GM21423 (cell line): ENCODE results near the gene ERBB4.
"Not testable (repeated sequence)": the region's sequence is repeated elsewhere in the genome, so short reads cannot be mapped to it uniquely, and the experiment has no call there.

Experiments used
- ATAC-seq: cut with Tn5 transposase; IDR thresholded peaks from one replicate; pipeline ENCODE4 v1.9.1; 2021; ENCODE audit warnings: mild to moderate bottlenecking, moderate library complexity; ENCODE audit not compliant: unreplicated experiment

ERBB4 gene

DNA sequence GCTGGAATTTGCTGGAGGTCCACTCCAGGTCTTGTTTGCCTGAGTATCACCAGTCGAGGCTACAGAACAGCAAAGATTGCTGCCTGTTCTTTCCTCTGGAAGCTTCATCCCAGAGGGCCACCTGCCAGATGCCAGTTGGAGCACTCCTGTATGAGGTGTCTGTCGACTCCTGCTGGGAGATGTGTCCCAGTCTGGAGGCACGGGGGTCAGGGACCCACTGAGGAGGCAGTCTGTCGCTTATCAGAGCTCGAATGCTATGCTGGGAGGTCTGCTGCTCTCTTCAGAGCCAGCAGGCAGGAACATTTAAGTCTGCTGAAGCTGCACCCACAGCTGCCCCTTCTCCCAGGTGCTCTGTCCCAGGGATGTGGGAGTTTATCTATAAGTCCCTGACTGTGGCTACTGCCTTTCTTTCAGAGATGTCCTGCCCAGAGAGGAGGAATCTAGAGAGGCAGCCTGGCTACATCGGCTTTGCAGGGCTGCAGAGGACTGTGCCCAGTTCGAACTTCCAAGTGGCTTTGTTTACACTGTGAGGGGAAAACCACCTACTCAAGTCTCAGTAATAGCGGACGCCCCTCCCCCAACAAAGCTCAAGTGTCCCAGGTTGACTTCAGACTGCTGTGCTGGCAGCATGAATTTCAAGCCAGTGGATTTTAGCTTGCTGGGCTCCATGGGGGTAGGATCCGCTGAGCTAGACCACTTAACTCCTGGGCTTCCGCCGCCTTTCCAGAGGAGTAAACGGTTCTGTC, 301.1 kb downstream of the ERBB4 start:
- no peak for ATAC-seq

DNA sequence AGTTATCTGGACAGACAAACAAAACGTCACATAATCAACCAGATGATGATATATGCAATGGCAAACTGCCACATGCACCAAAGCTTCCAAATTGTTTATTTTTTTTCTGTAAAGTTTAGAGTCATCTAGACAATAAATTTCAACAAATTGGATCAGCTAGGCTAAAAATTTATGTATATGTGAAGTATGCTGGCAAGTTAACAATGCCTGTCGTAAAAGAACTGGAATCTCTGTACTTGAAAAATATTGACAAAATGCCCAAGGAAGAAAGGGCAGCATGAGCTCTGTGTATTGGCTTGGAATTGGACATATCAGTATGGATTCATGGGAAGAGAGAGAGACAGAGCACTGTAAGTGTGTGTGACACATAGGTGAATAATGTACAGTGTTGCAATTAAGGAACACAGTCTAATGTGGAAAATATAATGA, 309.8 kb downstream of the ERBB4 start:
- no peak for ATAC-seq

DNA sequence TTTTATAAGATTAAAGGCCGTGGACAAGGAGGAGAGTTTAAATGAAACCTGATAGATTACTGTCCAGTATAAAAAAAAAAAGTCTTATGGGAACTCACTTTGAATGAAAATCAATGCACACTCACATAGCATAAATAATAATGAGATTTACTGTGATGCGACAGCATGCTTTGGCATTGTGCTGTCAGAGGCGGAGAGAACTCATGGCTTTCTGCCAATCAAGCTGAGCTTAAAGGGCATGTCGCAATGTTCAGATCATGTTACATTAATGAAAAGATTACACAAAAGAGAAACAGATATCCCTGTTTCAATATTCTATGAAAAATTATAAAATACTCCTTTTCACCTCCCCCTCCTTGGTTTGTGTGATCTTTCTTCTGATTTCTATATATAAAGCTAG, 310.8 kb downstream of the ERBB4 start:
- ATAC-seq, result no peak

DNA sequence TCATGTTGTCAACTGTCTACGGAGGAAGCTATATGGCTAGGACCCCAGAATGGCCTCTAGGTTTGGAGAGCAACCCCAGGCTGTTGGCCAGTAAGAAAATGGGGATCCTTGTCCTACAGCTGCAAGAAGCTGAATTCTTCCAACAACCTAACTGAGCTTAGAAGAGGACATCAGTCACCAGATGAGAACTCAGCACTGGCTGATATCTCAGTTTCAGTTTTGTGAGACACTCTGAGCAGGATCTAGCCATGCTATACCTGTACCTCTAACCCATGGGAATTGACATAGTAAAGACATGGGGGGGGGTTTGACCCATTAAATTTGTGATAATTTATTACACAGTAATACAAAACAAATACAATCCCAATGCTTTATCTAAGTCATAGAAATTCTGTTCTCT, 312.5 kb downstream of the ERBB4 start:
- ATAC-seq, result no peak

DNA sequence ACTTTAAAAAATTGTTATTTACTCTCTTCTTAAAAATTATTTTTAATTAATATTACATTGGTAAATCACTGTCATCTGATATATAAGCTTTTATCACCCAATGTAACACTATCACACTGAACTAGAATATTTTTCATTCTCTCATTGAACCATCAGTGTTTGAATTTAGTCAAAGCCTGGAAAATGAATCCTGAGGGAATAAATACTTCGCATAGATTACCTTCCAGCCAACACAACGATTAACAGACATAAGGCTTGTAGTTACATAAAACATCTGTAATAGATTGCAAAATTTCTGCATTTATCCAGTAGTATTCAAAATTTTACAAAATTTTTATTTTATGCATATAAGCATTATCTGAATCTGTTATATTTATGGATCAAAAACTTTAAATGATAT, 314.9 kb downstream of the ERBB4 start:
- ATAC-seq, result no peak

DNA sequence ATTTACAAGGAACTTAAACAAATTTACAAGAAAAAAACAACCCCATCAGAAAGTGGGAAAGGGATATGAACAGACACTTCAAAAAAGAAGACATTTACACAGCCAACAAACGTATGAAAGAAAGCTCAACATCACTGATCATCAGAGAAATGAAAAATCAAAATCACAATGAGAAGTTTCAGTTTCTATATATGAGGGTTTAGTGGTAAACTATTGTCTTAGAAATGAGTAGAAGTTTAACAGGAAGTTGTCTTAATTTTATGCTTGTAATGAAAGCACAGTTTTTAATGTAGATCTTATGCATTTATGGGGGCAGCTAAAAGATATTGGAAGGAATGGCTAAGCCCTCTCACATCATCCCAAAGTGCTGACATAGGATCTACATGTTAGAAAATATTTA, 325.4 kb downstream of the ERBB4 start:
- ATAC-seq, result no peak

DNA sequence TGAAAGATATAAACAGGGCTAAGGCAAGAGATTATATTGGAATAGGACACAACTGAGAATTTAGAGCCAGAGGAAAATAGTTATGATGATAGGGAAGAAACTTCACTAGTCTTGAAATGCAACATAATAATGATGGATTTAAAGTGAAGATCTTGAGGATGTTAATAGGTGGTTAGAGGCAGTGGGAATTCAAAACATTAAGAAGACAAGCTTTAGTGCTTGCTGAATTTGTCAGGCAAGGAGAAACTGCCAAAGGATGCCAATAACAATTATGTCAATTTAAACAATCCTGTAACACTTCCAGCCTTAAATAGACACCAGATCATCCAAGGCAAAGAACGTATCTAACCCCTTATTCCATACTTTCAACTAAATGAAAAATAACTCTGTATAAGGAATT, 330.1 kb downstream of the ERBB4 start:
- ATAC-seq, result no peak

DNA sequence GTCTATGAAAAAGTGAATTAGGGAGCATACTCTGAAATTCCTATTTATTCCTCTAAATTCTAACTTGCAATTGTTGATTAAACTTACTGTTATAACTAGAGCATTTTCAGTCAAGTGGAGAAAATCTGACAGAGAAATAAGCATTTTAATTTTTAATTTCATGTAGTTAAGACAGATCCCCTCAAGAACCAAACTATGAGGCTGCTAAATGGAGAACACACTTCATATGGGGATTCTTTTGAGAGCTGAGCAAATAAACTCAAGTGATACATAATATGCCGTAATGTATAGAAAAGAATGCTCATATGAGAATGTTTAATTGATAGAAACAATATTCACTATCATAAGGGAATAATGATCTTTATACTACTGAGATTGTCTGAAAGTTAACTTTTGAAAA, 340.8 kb downstream of the ERBB4 start:
- ATAC-seq, result no peak

DNA sequence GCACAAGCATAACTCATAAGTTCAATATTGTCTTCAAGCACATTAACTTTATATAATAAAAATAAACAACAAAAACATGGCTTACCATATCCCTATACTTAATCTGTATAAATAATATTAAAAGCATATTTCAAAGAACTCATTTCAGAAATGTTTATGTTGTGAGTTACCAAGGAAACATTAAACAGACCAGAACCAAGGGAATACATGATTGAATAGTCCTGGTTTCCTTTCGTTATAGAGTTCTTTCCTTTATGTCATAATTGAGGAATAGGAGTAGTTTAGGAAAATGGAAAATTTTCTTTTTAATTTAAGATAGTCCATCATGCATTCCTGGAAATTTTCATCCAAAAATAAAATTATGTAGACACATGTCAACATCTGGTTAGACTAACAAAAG, 343.0 kb downstream of the ERBB4 start:
- no peak for ATAC-seq

DNA sequence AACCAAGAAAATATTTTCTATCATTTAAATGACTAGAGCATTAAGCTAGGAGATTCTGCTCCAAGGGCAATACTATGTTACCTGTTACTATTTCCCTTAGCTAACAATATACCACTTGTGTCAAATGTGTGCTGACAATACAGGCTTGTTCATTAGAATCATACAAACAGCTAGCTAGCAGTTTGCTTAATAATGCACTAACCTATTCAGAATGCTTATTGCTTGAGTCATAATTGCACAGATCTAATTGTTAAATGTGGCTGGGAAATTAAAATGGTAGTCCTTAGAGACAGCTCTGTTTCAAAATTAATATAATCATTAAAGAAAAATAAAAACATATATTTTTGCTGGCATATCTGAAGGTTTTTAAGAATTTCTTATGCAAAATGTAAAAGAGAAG, 344.2 kb downstream of the ERBB4 start:
- no peak for ATAC-seq

DNA sequence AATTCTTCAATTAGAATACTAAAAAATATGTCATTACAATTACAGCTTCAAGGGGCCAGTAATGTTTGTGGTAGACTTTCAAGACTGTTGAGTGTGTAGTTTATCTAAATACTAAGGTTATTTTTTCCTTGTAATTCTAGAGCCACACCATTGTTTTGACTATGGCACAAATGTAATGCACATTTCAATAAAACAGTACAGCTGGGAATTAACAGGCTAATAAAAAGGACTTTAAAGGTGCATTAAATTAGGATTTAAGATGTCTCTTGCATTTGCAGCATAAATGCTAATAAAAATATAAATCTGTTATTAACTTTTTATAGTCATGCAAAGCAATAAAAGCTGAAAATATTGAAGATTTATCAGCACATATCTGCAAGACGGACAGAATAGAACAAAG, 344.8 kb downstream of the ERBB4 start:
- ATAC-seq, result no peak

DNA sequence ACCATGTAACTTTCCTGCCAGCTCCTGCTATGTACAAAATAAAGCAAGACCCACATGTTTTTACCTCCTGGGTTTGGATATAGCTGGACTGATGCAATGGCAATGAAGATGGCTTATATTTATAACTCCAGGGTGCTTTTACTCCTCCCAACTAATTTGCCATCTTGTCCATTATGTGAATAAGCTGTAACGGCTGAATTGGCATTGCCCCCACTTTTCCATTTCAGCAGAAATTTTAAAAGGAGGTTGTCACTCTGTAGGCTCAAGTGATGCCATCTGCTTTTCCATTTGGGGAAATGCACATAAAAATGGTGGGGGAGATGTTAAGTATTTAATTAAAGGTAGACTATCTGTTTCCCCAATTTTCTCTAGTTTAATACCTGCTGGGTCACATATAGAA, 345.5 kb downstream of the ERBB4 start:
- no peak for ATAC-seq

DNA sequence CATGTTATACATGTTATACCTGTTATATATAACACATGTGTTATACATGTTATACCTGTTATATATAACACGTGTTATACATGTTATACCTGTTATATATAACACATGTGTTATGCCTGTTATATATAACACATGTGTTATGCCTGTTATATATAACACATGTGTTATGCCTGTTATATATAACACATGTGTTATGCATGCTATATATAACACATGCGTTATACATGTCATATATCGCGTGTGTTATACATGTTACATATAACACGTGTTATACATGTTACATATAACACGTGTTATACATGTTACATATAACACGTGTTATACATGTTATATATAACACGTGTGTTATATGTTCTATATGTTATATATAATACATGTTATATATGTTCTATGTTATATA, 347.2 kb downstream of the ERBB4 start:
- not testable (repeated sequence) for ATAC-seq

DNA sequence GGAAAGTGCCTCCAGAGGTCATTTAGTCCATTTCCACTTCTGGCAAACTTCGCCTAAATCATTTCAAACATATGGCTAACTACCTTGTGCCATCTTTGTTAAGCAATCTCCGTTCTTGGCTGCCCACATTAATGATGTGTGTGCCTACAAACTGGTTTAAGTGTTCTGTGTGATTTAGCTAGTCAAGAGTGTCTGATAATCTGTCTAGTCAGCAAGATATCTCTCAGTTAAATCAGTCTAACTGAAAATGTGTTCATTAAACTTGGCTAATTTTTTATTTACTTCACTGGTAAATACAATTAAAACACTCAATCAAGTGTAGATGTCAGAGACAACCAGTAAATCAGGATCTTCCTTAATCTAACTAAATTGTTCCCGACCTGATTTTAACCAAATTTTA, 352.4 kb downstream of the ERBB4 start:
- ATAC-seq, result no peak

DNA sequence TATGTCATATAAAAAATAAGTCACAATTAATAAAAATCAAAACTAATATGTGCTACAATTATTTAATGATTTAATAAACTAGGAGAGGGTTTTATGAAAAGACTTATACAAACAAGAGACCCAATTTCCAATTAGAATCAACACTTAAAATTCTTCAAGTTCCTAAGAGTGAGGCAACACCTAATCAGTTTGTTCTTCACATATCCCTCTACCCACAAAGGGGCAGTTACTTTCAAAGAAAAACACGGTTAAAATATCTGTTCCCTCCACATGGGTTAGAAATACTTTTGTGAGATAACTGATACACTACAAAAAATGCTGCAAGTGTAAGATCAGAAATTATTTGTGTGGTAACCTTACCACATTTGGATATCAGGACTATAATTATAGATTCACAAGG, 357.0 kb downstream of the ERBB4 start:
- ATAC-seq, result no peak

DNA sequence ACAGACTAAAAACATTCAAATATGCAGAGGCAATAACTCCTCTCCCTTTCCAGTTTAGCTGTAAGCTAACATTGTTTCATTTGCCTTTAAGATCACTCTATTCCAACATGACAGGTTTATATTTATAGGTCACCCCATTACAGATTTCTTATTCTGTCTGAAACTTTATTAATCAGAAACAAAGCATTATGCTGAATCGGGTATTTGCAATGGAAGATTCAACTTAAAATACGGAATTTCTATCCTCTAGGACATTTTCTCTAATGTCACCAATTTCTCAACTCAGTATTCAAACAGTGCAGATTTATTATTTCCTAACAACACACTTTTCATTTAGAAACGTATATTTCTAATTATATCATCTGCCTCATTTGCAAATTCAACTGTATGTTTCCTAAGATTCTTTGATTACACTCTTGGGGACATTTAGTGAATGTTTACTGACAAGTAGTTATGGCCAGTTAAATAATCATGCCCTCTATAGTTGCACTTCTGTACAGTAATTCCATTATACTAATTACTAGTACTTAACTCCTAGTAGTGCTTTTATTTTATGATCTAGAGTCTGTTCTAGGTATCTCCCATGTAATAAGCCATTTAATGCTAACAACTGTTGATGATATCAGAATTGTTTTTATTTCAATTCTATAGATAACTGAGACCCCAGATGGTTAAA, 358.1 kb downstream of the ERBB4 start:
- no peak for ATAC-seq

DNA sequence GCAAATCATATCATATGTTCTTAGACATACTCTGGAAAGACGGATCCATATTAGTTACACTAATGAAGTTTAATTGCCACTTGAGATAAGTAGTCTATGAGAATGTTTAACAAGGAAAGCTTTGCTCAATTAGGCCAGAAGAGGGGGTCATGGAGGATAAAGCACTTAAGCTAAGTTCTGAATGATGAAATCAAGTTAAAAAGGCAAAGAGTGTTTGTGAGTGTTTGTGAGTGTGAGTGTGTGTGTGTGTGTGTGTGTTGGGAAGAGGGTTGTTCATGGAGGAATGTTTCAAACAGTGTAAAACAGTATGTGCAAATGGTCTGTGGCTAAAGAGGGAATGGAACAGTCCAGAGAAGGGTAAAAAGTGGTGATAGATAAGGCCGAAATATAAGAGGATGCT, 360.9 kb downstream of the ERBB4 start:
- ATAC-seq, result no peak

DNA sequence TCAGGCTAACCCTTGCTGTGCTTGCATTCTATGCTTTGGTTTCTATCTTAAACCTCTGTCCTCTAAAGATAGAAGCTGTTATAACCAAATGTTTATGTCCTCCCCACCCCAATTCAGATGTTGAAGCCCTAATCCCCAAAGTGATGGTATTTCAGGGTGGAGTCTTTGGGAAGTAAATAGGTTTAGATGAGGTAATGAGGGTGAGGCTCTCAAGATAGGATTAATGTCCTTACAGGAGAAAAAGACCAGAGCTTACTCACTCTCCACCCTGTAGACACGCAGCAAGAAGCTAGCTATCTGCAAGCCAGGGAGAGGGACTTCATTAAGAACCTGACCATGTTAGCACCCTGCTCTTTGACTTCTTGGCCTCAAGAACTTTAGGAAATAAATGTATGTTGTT, 362.5 kb downstream of the ERBB4 start:
- no peak for ATAC-seq

DNA sequence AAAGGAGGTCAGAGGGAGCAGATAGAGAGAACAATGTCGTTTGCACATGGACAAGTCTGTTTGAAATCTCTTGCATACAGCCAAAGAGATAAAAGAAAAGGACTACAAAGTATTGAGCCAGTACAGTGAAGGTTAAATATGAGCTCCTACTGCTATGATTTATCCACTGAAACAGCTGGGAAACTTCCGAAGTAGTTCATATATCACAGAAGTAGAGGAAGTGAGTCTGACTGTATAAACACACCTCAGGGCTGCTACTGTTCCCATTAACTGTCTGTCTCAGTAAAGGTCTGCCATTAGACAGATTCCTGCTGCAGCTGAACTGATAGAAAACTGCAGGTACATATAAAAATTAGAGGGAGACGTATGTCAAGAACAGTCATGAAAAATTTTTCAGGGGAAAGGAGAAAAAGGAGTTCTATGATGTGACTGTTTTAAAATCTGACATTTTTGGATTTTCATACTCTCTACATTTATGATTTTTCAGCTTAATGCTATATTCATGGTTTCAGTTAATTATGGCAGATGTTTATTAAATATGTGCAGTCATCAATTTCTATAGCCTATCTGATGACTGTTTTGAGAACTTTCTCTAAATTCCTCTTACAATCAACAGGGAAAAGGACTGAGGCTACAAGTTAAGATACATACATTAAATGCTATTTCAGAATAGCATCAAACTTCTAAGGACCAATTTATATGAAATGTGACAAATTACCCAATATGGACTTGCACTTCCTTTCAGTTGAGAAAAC, 364.7 kb downstream of the ERBB4 start:
- no peak for ATAC-seq

DNA sequence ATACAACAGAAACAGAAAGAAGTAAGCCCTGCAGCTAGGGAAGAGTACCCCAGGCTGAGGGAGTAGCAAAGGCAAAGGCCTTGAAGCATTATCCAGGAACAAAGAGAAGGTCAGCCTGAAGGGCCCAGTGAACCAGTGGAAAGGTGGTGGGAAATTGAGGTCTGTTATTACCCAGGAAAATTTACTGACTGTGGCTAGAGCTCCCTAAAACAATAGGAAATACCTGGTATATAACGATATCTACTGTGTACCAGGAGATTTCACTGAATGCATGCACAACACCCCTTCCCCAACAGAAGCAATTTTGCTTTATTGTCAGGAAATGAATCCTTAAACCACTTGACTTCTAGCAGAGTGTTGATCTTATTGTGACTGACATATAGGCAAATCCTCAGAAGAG, 365.3 kb downstream of the ERBB4 start:
- no peak for ATAC-seq

DNA sequence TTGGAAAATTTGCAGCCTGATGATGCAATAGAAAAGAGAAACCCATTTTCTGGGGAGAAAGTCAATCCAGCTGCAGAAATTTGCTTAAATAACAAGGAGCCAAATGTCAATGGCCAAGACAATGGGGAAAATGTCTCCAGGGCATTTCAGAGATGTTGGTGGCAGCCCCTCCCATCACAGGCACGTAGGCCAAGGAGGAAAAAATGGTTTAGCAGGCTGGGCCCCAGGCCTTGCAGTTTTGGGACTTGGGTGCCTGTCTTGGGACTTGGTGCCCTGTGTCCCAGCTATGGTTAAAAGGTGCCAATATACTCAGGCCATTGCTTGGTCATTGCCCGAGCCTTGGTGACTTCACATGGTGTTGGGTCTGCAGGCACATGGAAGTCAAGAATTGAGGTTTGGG, 368.2 kb downstream of the ERBB4 start:
- ATAC-seq, result no peak

DNA sequence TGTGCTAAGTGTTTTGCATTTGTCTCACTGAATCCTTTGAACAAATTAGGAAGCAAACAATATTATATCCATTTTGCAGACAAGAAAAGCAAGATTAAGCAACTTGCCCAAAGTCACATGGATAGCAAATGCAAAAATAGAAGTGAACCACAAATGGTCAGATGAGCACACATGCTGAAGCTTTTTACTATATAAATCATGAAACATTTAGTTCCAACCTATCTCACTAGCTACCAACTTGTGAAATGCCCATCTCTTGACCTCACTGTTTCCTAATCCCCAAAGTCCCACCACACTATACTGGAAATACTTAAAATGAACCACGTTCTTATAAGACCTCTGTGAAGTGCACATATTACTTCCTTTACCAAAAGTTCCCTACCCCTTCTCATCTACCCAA, 380.5 kb downstream of the ERBB4 start:
- no peak for ATAC-seq
